H9 (cell line): ENCODE data around the gene CEP44. TPM values are rescaled to one million over a fixed set of nuclear protein-coding genes. Genes with fewer than 3 reads are reported as not detected.
A peak's percentile ranks its signal among the peaks of the same experiment; 100 is the strongest.

Experiments
- DNase-seq: peaks from one replicate; pipeline ENCODE4 v3.0.0-alpha.2; 2017
- H2AFZ ChIP-seq: one replicate; pipeline ENCODE4 v1.6.1; 2013; ENCODE audit warnings: mild to moderate bottlenecking, low read length, control low read depth, moderate library complexity
- H2AK5ac ChIP-seq: 2 replicates; pipeline ENCODE4 v1.6.1; 2013; ENCODE audit warnings: low read length, control low read depth, mixed read lengths; ENCODE audit not compliant: insufficient read length
- H2BK120ac ChIP-seq: one replicate; pipeline ENCODE4 v1.6.1; 2013; ENCODE audit warnings: low read depth, mild to moderate bottlenecking, low read length, control low read depth, inconsistent platforms; ENCODE audit not compliant: poor library complexity, severe bottlenecking
- H2BK12ac ChIP-seq: 2 replicates; pipeline ENCODE4 v1.6.1; 2013; ENCODE audit warnings: low read length, control low read depth, mixed read lengths, low read depth; ENCODE audit not compliant: insufficient read length
- H2BK15ac ChIP-seq: 2 replicates; pipeline ENCODE4 v1.6.1; 2013; ENCODE audit warnings: low read depth, low read length, control low read depth
- H2BK20ac ChIP-seq: one replicate; pipeline ENCODE4 v1.6.1; 2013; ENCODE audit warnings: low read depth, mild to moderate bottlenecking, low read length, control low read depth, inconsistent platforms; ENCODE audit not compliant: poor library complexity, severe bottlenecking
- H2BK5ac ChIP-seq: 2 replicates; pipeline ENCODE4 v1.6.1; 2013; ENCODE audit warnings: low read length, control low read depth, mixed read lengths; ENCODE audit not compliant: insufficient read length
- H3K14ac ChIP-seq: 2 replicates; pipeline ENCODE4 v1.6.1; 2013; ENCODE audit warnings: low read length, control low read depth; ENCODE audit not compliant: insufficient read depth
- H3K18ac ChIP-seq: 2 replicates; pipeline ENCODE4 v1.6.1; 2013; ENCODE audit warnings: low read depth, mild to moderate bottlenecking, mixed read lengths, low read length, control low read depth; ENCODE audit not compliant: insufficient read length
- H3K23ac ChIP-seq: 2 replicates; pipeline ENCODE4 v1.6.1; 2013; ENCODE audit warnings: low read length, control low read depth, mixed read lengths, low read depth; ENCODE audit not compliant: insufficient read length
- H3K23me2 ChIP-seq: 2 replicates; pipeline ENCODE4 v1.6.1; 2013; ENCODE audit warnings: low read depth, mild to moderate bottlenecking, mixed read lengths, low read length, control low read depth; ENCODE audit not compliant: insufficient read length, poor library complexity, severe bottlenecking
- H3K27ac ChIP-seq: 2 replicates; pipeline ENCODE4 v1.5.1; 2013; ENCODE audit warnings: low read length, control low read depth, mixed read lengths, low read depth; ENCODE audit not compliant: insufficient read length
- H3K27me3 ChIP-seq: 2 replicates; pipeline ENCODE4 v1.6.1; 2013; ENCODE audit warnings: low read length, control low read depth, inconsistent platforms; ENCODE audit not compliant: insufficient read depth
- H3K4ac ChIP-seq: 2 replicates; pipeline ENCODE4 v1.6.1; 2013; ENCODE audit warnings: low read depth, mild to moderate bottlenecking, control low read depth, inconsistent platforms, low read length, moderate library complexity
- H3K4me1 ChIP-seq: 2 replicates; pipeline ENCODE4 v1.6.1; 2013; ENCODE audit warnings: low read length, control low read depth, inconsistent platforms; ENCODE audit not compliant: insufficient read depth
- H3K4me2 ChIP-seq: 2 replicates; pipeline ENCODE4 v1.6.1; 2013; ENCODE audit warnings: low read length, control low read depth, mixed read lengths; ENCODE audit not compliant: insufficient read length, insufficient read depth
- H3K56ac ChIP-seq: 2 replicates; pipeline ENCODE4 v1.6.1; 2013; ENCODE audit warnings: low read depth, mild to moderate bottlenecking, mixed read lengths, low read length, control low read depth; ENCODE audit not compliant: insufficient read length
- H3K79me1 ChIP-seq: 2 replicates; pipeline ENCODE4 v1.6.1; 2013; ENCODE audit warnings: low read depth, mild to moderate bottlenecking, moderate library complexity, low read length, control low read depth, inconsistent platforms; ENCODE audit not compliant: insufficient read depth, poor library complexity, severe bottlenecking
- H3K79me2 ChIP-seq: 2 replicates; pipeline ENCODE4 v1.6.1; 2013; ENCODE audit warnings: low read length, control low read depth, inconsistent platforms; ENCODE audit not compliant: insufficient read depth
- H3K9ac ChIP-seq: 2 replicates; pipeline ENCODE4 v1.6.1; 2013; ENCODE audit warnings: low read length, control low read depth, mixed read lengths; ENCODE audit not compliant: insufficient read length; ENCODE audit errors: extremely low read depth
- H3K9me3 ChIP-seq: one replicate; pipeline ENCODE4 v1.6.1; 2013; ENCODE audit warnings: low read depth, low read length, inconsistent platforms; ENCODE audit not compliant: control insufficient read depth
- H3T11ph ChIP-seq: one replicate; pipeline ENCODE4 v1.6.1; 2013; ENCODE audit warnings: mild to moderate bottlenecking, low read length, control low read depth, inconsistent platforms
- H4K20me1 ChIP-seq: one replicate; pipeline ENCODE4 v1.6.1; 2013; ENCODE audit not compliant: control insufficient read depth, insufficient read length, insufficient read depth
- H4K5ac ChIP-seq: 2 replicates; pipeline ENCODE4 v1.6.1; 2013; ENCODE audit warnings: low read depth, mild to moderate bottlenecking, mixed read lengths, low read length, control low read depth; ENCODE audit not compliant: insufficient read length
- H4K8ac ChIP-seq: replicated peaks from 2 replicates; pipeline ENCODE4 v1.6.1; 2013; ENCODE audit warnings: low read length, control low read depth, mixed read lengths, low read depth; ENCODE audit not compliant: insufficient read length
- H4K91ac ChIP-seq: 2 replicates; pipeline ENCODE4 v1.6.1; 2013; ENCODE audit warnings: low read depth, mild to moderate bottlenecking, moderate library complexity, mixed read lengths, low read length, control low read depth; ENCODE audit not compliant: insufficient read length
- H3K27ac Mint-ChIP-seq, 3 experiments: 2 replicates in 2 of 3; 3 replicates in 1 of 3; pipeline ENCODE4 v1.8.0; 2020 to 2021; ENCODE audit warnings: mixed read lengths in 3 of 3, mild to moderate bottlenecking in 1 of 3, moderate library complexity in 1 of 3
- H3K27me3 Mint-ChIP-seq: 2 replicates; pipeline ENCODE4 v1.8.0; 2021; ENCODE audit warnings: low read depth, mild to moderate bottlenecking, moderate library complexity, mixed read lengths
- H3K36me3 Mint-ChIP-seq, 3 experiments: 2 replicates in 2 of 3; 3 replicates in 1 of 3; pipeline ENCODE4 v1.8.0; 2020 to 2021; ENCODE audit warnings: low read depth in 3 of 3, mixed read lengths in 3 of 3; ENCODE audit not compliant: insufficient read depth in 1 of 3
- H3K4me1 Mint-ChIP-seq, 2 experiments: 2 replicates each; pipeline ENCODE4 v1.8.0; 2020; ENCODE audit warnings: mixed read lengths in 2 of 2
- H3K4me3 Mint-ChIP-seq, 2 experiments: 2 replicates in 1 of 2; 3 replicates in 1 of 2; pipeline ENCODE4 v1.8.0; 2020 to 2021; ENCODE audit warnings: mild to moderate bottlenecking in 2 of 2, mixed read lengths in 2 of 2, moderate library complexity in 1 of 2
- H3K9me3 Mint-ChIP-seq, 2 experiments: 2 replicates in 1 of 2; 3 replicates in 1 of 2; pipeline ENCODE4 v1.8.0; 2020; ENCODE audit warnings: mild to moderate bottlenecking in 2 of 2, mixed read lengths in 2 of 2, moderate library complexity in 1 of 2
- WGBS: extraction: QIAGEN DNeasy Blood & Tissue Kit; methylation state at CpG from one replicate; pipeline ENCODE4 v1.1.7; 2013; ENCODE audit warnings: missing lambda C conversion rate, low lambda C conversion rate, mixed read lengths; ENCODE audit not compliant: insufficient read length; ENCODE audit errors: extremely low coverage; 5-methylcytosine and 5-hydroxymethylcytosine counted together
- total RNA-seq: library from RNA; stranded (reverse); gene quantifications from 2 replicates; pipeline ENCODE4 v1.2.1, GENCODE V29; 2021
- TF ChIP-seq, protein P1 (sequence below): fragments of 200-600 bp; sonication (generic); conservative IDR thresholded peaks from 3 replicates; pipeline ENCODE4 v1.8.0; 2021; ENCODE audit warnings: antibody characterized with exemption, mild to moderate bottlenecking

The CEP44 gene
- total RNA-seq, 1 experiment from 2014 or later: 16.5 TPM

DNA sequence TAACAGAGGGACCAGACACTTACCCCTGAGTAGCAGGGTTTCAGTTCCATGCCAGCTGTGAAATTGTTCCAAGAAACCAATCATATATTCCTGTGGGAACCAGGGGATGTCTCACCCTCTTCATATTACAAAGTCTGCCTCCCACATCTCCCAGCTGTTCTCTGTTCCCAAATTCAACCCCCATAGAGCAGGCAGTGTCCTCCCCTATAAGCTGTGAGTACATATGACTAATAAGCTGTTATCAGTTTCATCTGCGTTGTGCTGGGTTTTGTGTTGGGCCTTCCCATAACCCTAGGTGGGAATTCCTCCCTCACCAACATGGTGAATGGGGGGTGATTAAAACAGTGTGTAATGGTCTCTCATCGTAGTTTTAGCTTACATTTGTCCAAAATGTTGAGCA is 41.0 kb downstream of the CEP44 start:
- H2AK5ac ChIP-seq: no peak overlapping the region
- H3K4ac ChIP-seq: no peak overlapping the region
- no peak overlapping the region for H3K56ac ChIP-seq
- H2BK5ac ChIP-seq: no peak overlapping the region
- H3K27ac Mint-ChIP-seq: peak overlapping the region in 1 of 3 experiments; percentile 75; a peak in 1 of 7 replicates
- WGBS: no CpG with 5 or more reads among the region's 2 CpGs
- H2BK15ac ChIP-seq: no peak overlapping the region
- H3K4me1 ChIP-seq: no peaks in the 10 kb centered on the region
- H2AFZ ChIP-seq: no peak overlapping the region
- H3K27me3 ChIP-seq: no peaks in the 10 kb centered on the region
- H3K36me3 Mint-ChIP-seq: no peaks in the 10 kb centered on the region
- H4K5ac ChIP-seq: no peak overlapping the region
- no peak overlapping the region for H2BK120ac ChIP-seq
- H3K27me3 Mint-ChIP-seq: no peaks in the 10 kb centered on the region
- H3K4me1 Mint-ChIP-seq: no peaks in the 10 kb centered on the region
- no peak overlapping the region for H4K8ac ChIP-seq
- H3K9ac ChIP-seq: no peak overlapping the region
- no peak overlapping the region for H3T11ph ChIP-seq
- DNase-seq: no peak
- H3K4me3 Mint-ChIP-seq: no peak overlapping the region
- H3K18ac ChIP-seq: no peak overlapping the region
- no peaks in the 10 kb centered on the region for H3K23me2 ChIP-seq
- H2BK20ac ChIP-seq: no peak overlapping the region
- no peaks in the 10 kb centered on the region for H4K20me1 ChIP-seq
- no peak overlapping the region for H4K91ac ChIP-seq
- no peak overlapping the region for H2BK12ac ChIP-seq
- TF ChIP-seq, protein P1, sequence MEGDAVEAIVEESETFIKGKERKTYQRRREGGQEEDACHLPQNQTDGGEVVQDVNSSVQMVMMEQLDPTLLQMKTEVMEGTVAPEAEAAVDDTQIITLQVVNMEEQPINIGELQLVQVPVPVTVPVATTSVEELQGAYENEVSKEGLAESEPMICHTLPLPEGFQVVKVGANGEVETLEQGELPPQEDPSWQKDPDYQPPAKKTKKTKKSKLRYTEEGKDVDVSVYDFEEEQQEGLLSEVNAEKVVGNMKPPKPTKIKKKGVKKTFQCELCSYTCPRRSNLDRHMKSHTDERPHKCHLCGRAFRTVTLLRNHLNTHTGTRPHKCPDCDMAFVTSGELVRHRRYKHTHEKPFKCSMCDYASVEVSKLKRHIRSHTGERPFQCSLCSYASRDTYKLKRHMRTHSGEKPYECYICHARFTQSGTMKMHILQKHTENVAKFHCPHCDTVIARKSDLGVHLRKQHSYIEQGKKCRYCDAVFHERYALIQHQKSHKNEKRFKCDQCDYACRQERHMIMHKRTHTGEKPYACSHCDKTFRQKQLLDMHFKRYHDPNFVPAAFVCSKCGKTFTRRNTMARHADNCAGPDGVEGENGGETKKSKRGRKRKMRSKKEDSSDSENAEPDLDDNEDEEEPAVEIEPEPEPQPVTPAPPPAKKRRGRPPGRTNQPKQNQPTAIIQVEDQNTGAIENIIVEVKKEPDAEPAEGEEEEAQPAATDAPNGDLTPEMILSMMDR: no peak
- no peak overlapping the region for H3K27ac ChIP-seq
- no peaks in the 10 kb centered on the region for H3K79me1 ChIP-seq
- no peak overlapping the region for H3K14ac ChIP-seq
- no peak overlapping the region for H3K4me2 ChIP-seq
- H3K79me2 ChIP-seq: no peaks in the 10 kb centered on the region
- no peak overlapping the region for H3K23ac ChIP-seq
- no peaks in the 10 kb centered on the region for H3K9me3 Mint-ChIP-seq
- H3K9me3 ChIP-seq: no peaks in the 10 kb centered on the region
